ENCODE data around the gene FKBP6. TPM values are rescaled to one million over a fixed set of nuclear protein-coding genes. Genes with fewer than 3 reads are reported as not detected.

FKBP6 gene
- total and polyA plus RNA-seq, 9 of the 15 experiments (the other 6 are each of a cell fraction or from before 2014, with no cell fraction given) = not detected

DNA sequence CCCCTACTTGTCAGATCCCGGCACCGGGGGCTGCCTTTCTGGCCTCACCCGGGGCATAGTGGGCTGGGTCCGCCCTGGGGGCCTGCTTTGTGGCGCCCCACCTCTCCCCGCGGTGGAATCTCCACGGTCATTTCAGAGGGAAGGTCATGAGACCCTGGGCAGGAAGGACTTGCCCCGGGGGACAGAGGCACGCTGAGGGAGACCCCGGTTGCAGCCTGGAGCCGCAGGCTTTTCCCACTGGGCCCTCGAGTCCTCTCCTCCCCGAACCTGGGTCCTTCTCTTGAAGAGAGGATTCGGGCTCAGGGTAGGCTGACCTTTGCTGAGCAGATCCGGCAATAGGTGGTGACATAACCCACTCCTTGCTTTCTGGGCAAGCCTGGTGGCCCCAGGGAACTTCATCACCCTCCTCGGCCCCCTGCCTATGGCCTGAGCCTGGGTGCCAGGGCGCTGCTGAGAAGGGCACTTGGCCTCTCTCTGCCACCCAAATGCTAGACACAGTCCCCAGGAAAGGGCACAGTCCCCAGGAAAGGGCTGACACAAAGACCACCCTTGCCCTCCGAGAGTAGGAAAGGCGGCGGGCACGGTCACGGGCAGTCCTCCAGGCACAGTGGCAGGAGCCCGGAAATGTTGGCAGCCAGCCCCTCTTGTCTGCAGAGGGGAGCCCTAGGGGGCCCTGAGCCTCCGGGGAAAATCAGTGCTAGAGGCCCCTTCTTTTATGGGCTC, 36.2 kb downstream of the FKBP6 start (continued):
- no peak for TF ChIP-seq MNT (conservative IDR thresholded peaks at IDR 0.05)
- TF ChIP-seq, protein P1, sequence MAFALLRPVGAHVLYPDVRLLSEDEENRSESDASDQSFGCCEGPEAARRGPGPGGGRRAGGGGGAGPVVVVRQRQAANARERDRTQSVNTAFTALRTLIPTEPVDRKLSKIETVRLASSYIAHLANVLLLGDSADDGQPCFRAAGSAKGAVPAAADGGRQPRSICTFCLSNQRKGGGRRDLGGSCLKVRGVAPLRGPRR (CRISPR knock-in tag; IDR thresholded peaks at IDR 0.05) = no peak
- TF ChIP-seq EP300 (IDR thresholded peaks at IDR 0.05; ENCODE audit: low read length) = no peak
- no peak for TF ChIP-seq ZNF398 (CRISPR knock-in tag; IDR thresholded peaks at IDR 0.05)
- no peak for TF ChIP-seq ZFP36 (IDR thresholded peaks at IDR 0.05; ENCODE audit: low read depth, low read length, partially characterized antibody)
- TF ChIP-seq SUPT5H (IDR thresholded peaks at IDR 0.05) = no peak
- TF ChIP-seq TCF3 (CRISPR knock-in tag; IDR thresholded peaks at IDR 0.05) = no peak
- no peak for TF ChIP-seq HNRNPUL1 (IDR thresholded peaks at IDR 0.05; ENCODE audit: low read length)
- no peak for TF ChIP-seq ZBTB33 (CRISPR knock-in tag; IDR thresholded peaks at IDR 0.05)
- no peak for TF ChIP-seq NELFE (IDR thresholded peaks at IDR 0.05; ENCODE audit: insufficient read depth, insufficient read length)
